ENCODE results near the gene CBX4.

GRCh38 chr17:79836972-79837887, 2.0 kb downstream of the CBX4 start:
- TF ChIP-seq CTCF (conservative IDR thresholded peaks at IDR 0.05; ENCODE audit: low read depth in 2 of 2): no peak; a peak in 1 of 4 replicates
- no peak for TF ChIP-seq NANOG (IDR thresholded peaks at IDR 0.05; ENCODE audit: borderline replicate concordance)
- no peak for TF ChIP-seq EZH2 (IDR thresholded peaks at IDR 0.05; ENCODE audit: low read depth, unreplicated experiment)
- TF ChIP-seq ZNF331 (CRISPR knock-in tag; IDR thresholded peaks at IDR 0.05; ENCODE audit: low read depth): no peak
- TF ChIP-seq REST (IDR thresholded peaks at IDR 0.05; ENCODE audit: unreplicated experiment): no peak
- TF ChIP-seq POLR2AphosphoS5 (IDR thresholded peaks at IDR 0.05; ENCODE audit: low read depth): no peak
- TF ChIP-seq EZH2phosphoT487 (IDR thresholded peaks at IDR 0.05; ENCODE audit: unreplicated experiment): no peak
- no peak for TF ChIP-seq ETS1 (IDR thresholded peaks at IDR 0.05)
- no peak for TF ChIP-seq JUNB (IDR thresholded peaks at IDR 0.05; ENCODE audit: unreplicated experiment)

All from GM23338 (cell line).